ENCODE measurements around the gene PDE10A.

DNA sequence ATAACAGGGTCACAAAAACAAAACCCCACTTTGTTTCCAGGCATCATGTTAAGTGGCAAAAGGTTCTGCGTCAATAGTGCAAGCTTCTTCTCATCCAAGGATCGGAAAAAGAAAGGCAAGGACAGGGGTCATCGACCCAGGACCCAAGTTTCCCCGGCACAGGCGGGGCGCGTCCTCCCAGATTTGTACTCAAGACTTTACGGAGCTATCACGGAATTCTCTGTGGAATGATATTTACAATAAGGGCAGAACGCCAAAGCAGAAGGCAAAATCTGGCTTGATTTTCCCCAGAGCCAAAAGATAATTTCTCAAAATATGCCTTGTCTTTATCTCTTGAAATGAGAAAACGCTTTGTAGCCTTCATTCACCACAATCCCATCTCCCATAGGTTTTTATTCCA lies 25.5 kb downstream of the PDE10A start:
- TF ChIP-seq, protein P1, sequence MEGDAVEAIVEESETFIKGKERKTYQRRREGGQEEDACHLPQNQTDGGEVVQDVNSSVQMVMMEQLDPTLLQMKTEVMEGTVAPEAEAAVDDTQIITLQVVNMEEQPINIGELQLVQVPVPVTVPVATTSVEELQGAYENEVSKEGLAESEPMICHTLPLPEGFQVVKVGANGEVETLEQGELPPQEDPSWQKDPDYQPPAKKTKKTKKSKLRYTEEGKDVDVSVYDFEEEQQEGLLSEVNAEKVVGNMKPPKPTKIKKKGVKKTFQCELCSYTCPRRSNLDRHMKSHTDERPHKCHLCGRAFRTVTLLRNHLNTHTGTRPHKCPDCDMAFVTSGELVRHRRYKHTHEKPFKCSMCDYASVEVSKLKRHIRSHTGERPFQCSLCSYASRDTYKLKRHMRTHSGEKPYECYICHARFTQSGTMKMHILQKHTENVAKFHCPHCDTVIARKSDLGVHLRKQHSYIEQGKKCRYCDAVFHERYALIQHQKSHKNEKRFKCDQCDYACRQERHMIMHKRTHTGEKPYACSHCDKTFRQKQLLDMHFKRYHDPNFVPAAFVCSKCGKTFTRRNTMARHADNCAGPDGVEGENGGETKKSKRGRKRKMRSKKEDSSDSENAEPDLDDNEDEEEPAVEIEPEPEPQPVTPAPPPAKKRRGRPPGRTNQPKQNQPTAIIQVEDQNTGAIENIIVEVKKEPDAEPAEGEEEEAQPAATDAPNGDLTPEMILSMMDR (IDR thresholded peaks at IDR 0.05): no peak
- TF ChIP-seq POLR2AphosphoS5 (IDR thresholded peaks at IDR 0.05) (no peak), EP300 (IDR thresholded peaks at IDR 0.05) (no peak), POLR2A (IDR thresholded peaks at IDR 0.05; ENCODE audit: low read depth) (no peak)

All from esophagus muscularis mucosa (tissue), 4 donors.